ENCODE results near the gene NEDD4L. TPM values are rescaled to one million over a fixed set of nuclear protein-coding genes. Genes with fewer than 3 reads are reported as not detected.
A peak's percentile ranks its signal among the peaks of the same experiment; 100 is the strongest.

The NEDD4L gene
- polyA plus RNA-seq, 1 donor (not counting 4 experiments of a cell fraction or from before 2014, with no cell fraction given): 52.6 TPM

DNA sequence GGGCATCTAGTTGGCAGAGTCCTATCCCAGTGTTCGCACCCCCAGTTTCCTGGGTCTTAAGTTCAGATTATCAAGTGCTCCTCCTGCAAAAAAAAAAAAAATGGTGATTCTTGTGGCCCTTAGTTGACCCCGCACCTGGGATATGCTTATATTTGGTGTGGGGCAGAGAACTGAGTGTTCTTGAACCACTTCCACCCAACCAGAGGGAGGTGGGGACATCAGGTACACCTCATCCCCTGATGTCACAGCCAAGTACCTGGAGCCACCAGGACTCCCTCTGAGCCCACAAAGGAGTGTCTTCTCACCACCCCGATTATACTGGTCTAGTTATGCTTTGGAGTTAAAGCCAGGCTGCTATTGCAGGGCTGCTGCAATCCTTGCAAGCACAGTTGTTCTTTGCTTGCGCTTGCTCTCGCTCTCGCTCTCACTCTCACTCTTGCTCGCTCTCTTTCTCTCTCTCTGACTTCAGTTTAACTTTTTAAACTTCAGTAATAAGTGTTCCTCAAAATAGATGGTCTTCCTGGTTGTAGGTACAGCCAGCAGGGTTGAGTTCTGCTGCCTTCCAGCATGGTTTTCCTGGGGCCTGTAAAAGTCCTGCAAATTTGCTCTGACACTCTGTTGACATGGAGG lies 265.7 kb downstream of the NEDD4L start:
- TF ChIP-seq, protein P1, sequence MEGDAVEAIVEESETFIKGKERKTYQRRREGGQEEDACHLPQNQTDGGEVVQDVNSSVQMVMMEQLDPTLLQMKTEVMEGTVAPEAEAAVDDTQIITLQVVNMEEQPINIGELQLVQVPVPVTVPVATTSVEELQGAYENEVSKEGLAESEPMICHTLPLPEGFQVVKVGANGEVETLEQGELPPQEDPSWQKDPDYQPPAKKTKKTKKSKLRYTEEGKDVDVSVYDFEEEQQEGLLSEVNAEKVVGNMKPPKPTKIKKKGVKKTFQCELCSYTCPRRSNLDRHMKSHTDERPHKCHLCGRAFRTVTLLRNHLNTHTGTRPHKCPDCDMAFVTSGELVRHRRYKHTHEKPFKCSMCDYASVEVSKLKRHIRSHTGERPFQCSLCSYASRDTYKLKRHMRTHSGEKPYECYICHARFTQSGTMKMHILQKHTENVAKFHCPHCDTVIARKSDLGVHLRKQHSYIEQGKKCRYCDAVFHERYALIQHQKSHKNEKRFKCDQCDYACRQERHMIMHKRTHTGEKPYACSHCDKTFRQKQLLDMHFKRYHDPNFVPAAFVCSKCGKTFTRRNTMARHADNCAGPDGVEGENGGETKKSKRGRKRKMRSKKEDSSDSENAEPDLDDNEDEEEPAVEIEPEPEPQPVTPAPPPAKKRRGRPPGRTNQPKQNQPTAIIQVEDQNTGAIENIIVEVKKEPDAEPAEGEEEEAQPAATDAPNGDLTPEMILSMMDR (optimal IDR thresholded peaks at IDR 0.05 in 1 of 3, IDR thresholded peaks at IDR 0.05 in 1 of 3, conservative IDR thresholded peaks at IDR 0.05 in 1 of 3; ENCODE audit: extremely low read depth in 1 of 3, insufficient read depth in 2 of 3, low read length in 3 of 3): no peak
- TF ChIP-seq EZH2 (IDR thresholded peaks at IDR 0.05; ENCODE audit: low read length): no peak
- H3K27ac ChIP-seq (ENCODE audit: control insufficient read depth, insufficient read depth, low read length): peak overlapping the region; percentile 27
- peaks cover 2% of the 10 kb centered on the region for H3K9me1 ChIP-seq (ENCODE audit: control insufficient read depth, extremely low read depth, insufficient read depth, low read length)
- peaks cover 74% of the 10 kb centered on the region for H3K79me2 ChIP-seq (ENCODE audit: control insufficient read depth, insufficient read depth, low read length)
- no peak overlapping the region for H2AFZ ChIP-seq (ENCODE audit: control insufficient read depth, low read length)
- no peak overlapping the region for H3K9ac ChIP-seq (ENCODE audit: control insufficient read depth, extremely low read depth, insufficient read depth, low read length)
- no peaks in the 10 kb centered on the region for H3K27me3 ChIP-seq (ENCODE audit: control insufficient read depth, extremely low read depth, insufficient read depth, low read length)
- FAIRE-seq (no peak), DNase-seq (ENCODE audit: low read depth, low spot score) (no peak)
- H3K4me3 ChIP-seq (ENCODE audit: control insufficient read depth in 2 of 3, extremely low read depth in 1 of 3, insufficient read depth in 2 of 3, low read depth in 1 of 3, low read length in 3 of 3): no peak overlapping the region
- peaks cover 2 to 10% of the 10 kb centered on the region in 2 experiments for H3K36me3 ChIP-seq (ENCODE audit: control insufficient read depth in 2 of 2, extremely low read depth in 1 of 2, insufficient read depth in 2 of 2, low read length in 2 of 2)
- H3K4me1 ChIP-seq (ENCODE audit: control insufficient read depth, extremely low read depth, insufficient read depth, low read length): peaks cover 51% of the 10 kb centered on the region
- H4K20me1 ChIP-seq (ENCODE audit: control insufficient read depth, extremely low read depth, insufficient read depth, low read length): peaks cover 14% of the 10 kb centered on the region
- H3K9me3 ChIP-seq (ENCODE audit: control insufficient read depth, low read depth, low read length): peaks cover 12% of the 10 kb centered on the region
- H3K4me2 ChIP-seq (ENCODE audit: control insufficient read depth, extremely low read depth, insufficient read depth, low read depth, low read length): no peak overlapping the region
- dilution Hi-C loops (cut with MboI; ENCODE audit: extremely low pct_ligation_motif_present, low sequenced_read_pairs): no loop called here

GRCh38 chr18:58310517-58310916 lies 266.5 kb downstream of the NEDD4L start:
- peak overlapping the region; percentile 42 for H3K4me2 ChIP-seq (ENCODE audit: control insufficient read depth, extremely low read depth, insufficient read depth, low read depth, low read length)
- peaks cover 14% of the 10 kb centered on the region for H4K20me1 ChIP-seq (ENCODE audit: control insufficient read depth, extremely low read depth, insufficient read depth, low read length)
- H3K79me2 ChIP-seq (ENCODE audit: control insufficient read depth, insufficient read depth, low read length): peaks cover 73% of the 10 kb centered on the region
- peak overlapping the region; percentile 60 for H3K27ac ChIP-seq (ENCODE audit: control insufficient read depth, insufficient read depth, low read length)
- H3K27me3 ChIP-seq (ENCODE audit: control insufficient read depth, extremely low read depth, insufficient read depth, low read length): no peaks in the 10 kb centered on the region
- H3K4me1 ChIP-seq (ENCODE audit: control insufficient read depth, extremely low read depth, insufficient read depth, low read length): peaks cover 59% of the 10 kb centered on the region
- H3K9me1 ChIP-seq (ENCODE audit: control insufficient read depth, extremely low read depth, insufficient read depth, low read length): peaks cover 2% of the 10 kb centered on the region
- TF ChIP-seq EZH2 (IDR thresholded peaks at IDR 0.05; ENCODE audit: low read length): no peak
- TF ChIP-seq, protein P1 (optimal IDR thresholded peaks at IDR 0.05 in 1 of 3, IDR thresholded peaks at IDR 0.05 in 1 of 3, conservative IDR thresholded peaks at IDR 0.05 in 1 of 3; ENCODE audit: extremely low read depth in 1 of 3, insufficient read depth in 2 of 3, low read length in 3 of 3): no peak
- DNase-seq (ENCODE audit: low read depth, low spot score): no peak
- peak overlapping the region; percentile 31 for H3K9ac ChIP-seq (ENCODE audit: control insufficient read depth, extremely low read depth, insufficient read depth, low read length)
- peaks cover 2 to 10% of the 10 kb centered on the region in 2 experiments for H3K36me3 ChIP-seq (ENCODE audit: control insufficient read depth in 2 of 2, extremely low read depth in 1 of 2, insufficient read depth in 2 of 2, low read length in 2 of 2)
- dilution Hi-C loops (cut with MboI; ENCODE audit: extremely low pct_ligation_motif_present, low sequenced_read_pairs): no loop called here
- FAIRE-seq: peak; percentile 95
- peaks cover 5% of the 10 kb centered on the region for H3K9me3 ChIP-seq (ENCODE audit: control insufficient read depth, low read depth, low read length)
- H2AFZ ChIP-seq (ENCODE audit: control insufficient read depth, low read length): no peak overlapping the region
- H3K4me3 ChIP-seq (ENCODE audit: control insufficient read depth in 2 of 3, extremely low read depth in 1 of 3, insufficient read depth in 2 of 3, low read depth in 1 of 3, low read length in 3 of 3): no peak overlapping the region

Data from keratinocyte (primary cell).